ENCODE data around the gene CRELD1. TPM values are rescaled to one million over a fixed set of nuclear protein-coding genes. Genes with fewer than 3 reads are reported as not detected.

The CRELD1 gene
- total and polyA plus RNA-seq, 10 of the 15 experiments (the other 5 are each of a cell fraction or from before 2014, with no cell fraction given), result 1.3 to 15.9 (median 8.8) TPM

DNA sequence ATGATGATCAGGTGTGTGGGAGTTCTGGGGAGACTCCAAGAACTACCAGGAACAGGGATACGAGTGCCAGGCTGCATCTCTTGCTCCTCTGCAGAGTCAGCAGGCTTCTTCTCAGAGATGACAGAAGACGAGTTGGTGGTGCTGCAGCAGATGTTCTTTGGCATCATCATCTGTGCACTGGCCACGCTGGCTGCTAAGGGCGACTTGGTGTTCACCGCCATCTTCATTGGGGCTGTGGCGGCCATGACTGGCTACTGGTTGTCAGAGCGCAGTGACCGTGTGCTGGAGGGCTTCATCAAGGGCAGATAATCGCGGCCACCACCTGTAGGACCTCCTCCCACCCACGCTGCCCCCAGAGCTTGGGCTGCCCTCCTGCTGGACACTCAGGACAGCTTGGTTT is 10.6 kb downstream of the CRELD1 start:
- ATAC-seq (no peak), DNase-seq (ENCODE audit: low read depth, low spot score) (no peak), FAIRE-seq (no peak)
- no peak overlapping the region for H3K4me2 ChIP-seq (ENCODE audit: control insufficient read depth, insufficient read depth)
- no peak overlapping the region for H3K9ac ChIP-seq (ENCODE audit: control insufficient read depth, insufficient read depth, low read length)
- intact Hi-C loops (cut with micrococcal nuclease; ENCODE audit: unreplicated experiment) (no loop called here), in situ Hi-C loops (cut with MboI) (no loop called here)
- CTCF ChIA-PET, result interaction anchor here (0.5 kb wide), 1 partner anchor 39 kb away, joined by 3 read pairs; no protein-coding TSS in a partner anchor
- RAD21 ChIA-PET (ENCODE audit: unreplicated experiment), result no interaction called here
- POLR2A ChIA-PET, result no interaction called here
- no peak overlapping the region for H2AFZ ChIP-seq (ENCODE audit: control insufficient read depth, low read depth, low read length)
- H3K27me3 ChIP-seq (replicated peaks in 1 of 2; ENCODE audit: control insufficient read depth in 2 of 2, insufficient read depth in 2 of 2, low read length in 1 of 2), result no peaks in the 10 kb centered on the region
- H3K9me3 ChIP-seq (replicated peaks; ENCODE audit: control insufficient read depth, insufficient read depth, low read length), result no peaks in the 10 kb centered on the region
- H3K36me3 ChIP-seq (ENCODE audit: control insufficient read depth in 2 of 2, insufficient read depth in 2 of 2, low read length in 1 of 2), result peaks cover 0 to 4% of the 10 kb centered on the region in 2 experiments; a peak in 3 of 4 replicates
- H3K27ac ChIP-seq (ENCODE audit: control insufficient read depth, insufficient read depth), result no peak overlapping the region
- no peaks in the 10 kb centered on the region for H3K79me2 ChIP-seq (ENCODE audit: control insufficient read depth, insufficient read depth, low read length)
- no TSS peak for BruUV-seq (replicated peaks)
- TF ChIP-seq HDAC6 (IDR thresholded peaks at IDR 0.05; ENCODE audit: unreplicated experiment) (no peak), POLR2AphosphoS2 (IDR thresholded peaks at IDR 0.05; ENCODE audit: low read depth, low read length) (0 out of 2 replicates have a peak, but pooled peaks have one; percentile 33), BMI1 (IDR thresholded peaks at IDR 0.05; ENCODE audit: borderline replicate concordance) (no peak), MTA2 (IDR thresholded peaks at IDR 0.05; ENCODE audit: low read depth) (no peak), WRNIP1 (IDR thresholded peaks at IDR 0.05; ENCODE audit: borderline replicate concordance, low read depth, low read length) (no peak), ETV6 (conservative IDR thresholded peaks at IDR 0.05 in 1 of 2, IDR thresholded peaks at IDR 0.05 in 1 of 2; ENCODE audit: borderline replicate concordance in 1 of 2, low read depth in 1 of 2) (no peak), POLR2A (IDR thresholded peaks at IDR 0.05; ENCODE audit: low read depth, low read length) (peak; percentile 56; the same call in 1 of the 2 replicates), RUNX3 (IDR thresholded peaks at IDR 0.05; ENCODE audit: low read length) (no peak), JUND (IDR thresholded peaks at IDR 0.05; ENCODE audit: low read depth, low read length) (no peak)
- TF ChIP-seq, protein P1, sequence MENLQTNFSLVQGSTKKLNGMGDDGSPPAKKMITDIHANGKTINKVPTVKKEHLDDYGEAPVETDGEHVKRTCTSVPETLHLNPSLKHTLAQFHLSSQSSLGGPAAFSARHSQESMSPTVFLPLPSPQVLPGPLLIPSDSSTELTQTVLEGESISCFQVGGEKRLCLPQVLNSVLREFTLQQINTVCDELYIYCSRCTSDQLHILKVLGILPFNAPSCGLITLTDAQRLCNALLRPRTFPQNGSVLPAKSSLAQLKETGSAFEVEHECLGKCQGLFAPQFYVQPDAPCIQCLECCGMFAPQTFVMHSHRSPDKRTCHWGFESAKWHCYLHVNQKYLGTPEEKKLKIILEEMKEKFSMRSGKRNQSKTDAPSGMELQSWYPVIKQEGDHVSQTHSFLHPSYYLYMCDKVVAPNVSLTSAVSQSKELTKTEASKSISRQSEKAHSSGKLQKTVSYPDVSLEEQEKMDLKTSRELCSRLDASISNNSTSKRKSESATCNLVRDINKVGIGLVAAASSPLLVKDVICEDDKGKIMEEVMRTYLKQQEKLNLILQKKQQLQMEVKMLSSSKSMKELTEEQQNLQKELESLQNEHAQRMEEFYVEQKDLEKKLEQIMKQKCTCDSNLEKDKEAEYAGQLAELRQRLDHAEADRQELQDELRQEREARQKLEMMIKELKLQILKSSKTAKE (IDR thresholded peaks at IDR 0.05; ENCODE audit: low read depth, poor library complexity, severe bottlenecking), result no peak
- TF ChIP-seq, protein P2, sequence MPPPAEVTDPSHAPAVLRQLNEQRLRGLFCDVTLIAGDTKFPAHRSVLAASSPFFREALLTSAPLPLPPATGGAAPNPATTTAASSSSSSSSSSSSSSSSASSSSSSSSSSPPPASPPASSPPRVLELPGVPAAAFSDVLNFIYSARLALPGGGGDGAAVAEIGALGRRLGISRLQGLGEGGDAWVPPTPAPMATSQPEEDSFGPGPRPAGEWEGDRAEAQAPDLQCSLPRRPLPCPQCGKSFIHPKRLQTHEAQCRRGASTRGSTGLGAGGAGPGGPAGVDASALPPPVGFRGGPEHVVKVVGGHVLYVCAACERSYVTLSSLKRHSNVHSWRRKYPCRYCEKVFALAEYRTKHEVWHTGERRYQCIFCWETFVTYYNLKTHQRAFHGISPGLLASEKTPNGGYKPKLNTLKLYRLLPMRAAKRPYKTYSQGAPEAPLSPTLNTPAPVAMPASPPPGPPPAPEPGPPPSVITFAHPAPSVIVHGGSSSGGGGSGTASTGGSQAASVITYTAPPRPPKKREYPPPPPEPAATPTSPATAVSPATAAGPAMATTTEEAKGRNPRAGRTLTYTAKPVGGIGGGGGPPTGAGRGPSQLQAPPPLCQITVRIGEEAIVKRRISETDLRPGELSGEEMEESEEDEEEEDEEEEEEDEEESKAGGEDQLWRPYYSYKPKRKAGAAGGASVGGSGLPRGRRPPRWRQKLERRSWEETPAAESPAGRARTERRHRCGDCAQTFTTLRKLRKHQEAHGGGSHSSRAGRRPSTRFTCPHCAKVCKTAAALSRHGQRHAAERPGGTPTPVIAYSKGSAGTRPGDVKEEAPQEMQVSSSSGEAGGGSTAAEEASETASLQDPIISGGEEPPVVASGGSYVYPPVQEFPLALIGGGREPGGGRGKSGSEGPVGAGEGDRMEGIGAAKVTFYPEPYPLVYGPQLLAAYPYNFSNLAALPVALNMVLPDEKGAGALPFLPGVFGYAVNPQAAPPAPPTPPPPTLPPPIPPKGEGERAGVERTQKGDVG (CRISPR knock-in tag; IDR thresholded peaks at IDR 0.05), result no peak
- 93% methylated on average over 11 of the region's 11 CpGs for WGBS (ENCODE audit: insufficient coverage, insufficient replicate concordance, low lambda C conversion rate, missing lambda C conversion rate)
- SMC1A ChIA-PET (ENCODE audit: uncharacterized antibody, unreplicated experiment), result interaction anchor here (1.1 kb wide), 1 partner anchor 12 kb away, joined by 4 read pairs; no protein-coding TSS in a partner anchor
- no peak overlapping the region for H3K4me3 ChIP-seq
- H4K20me1 ChIP-seq (ENCODE audit: control insufficient read depth, insufficient read depth), result no peaks in the 10 kb centered on the region
- H3K4me1 ChIP-seq (ENCODE audit: control insufficient read depth, insufficient read depth, low read length), result no peaks in the 10 kb centered on the region
